Brain microvascular endothelial cell (primary cell): ENCODE results near the gene TMEM247.

Experiments
- DNase-seq: peaks from one replicate; pipeline ENCODE4 v3.0.0-alpha.2; 2020
- H3K27ac ChIP-seq: fragments of 250-450 bp; sonication (Bioruptor Pico); 2 replicates; pipeline ENCODE4 v1.5.1; 2020; ENCODE audit warnings: mild to moderate bottlenecking, moderate library complexity
- H3K27me3 ChIP-seq: fragments of 250-450 bp; sonication (Bioruptor Pico); replicated peaks from 2 replicates; pipeline ENCODE4 v1.5.1; 2020; ENCODE audit warnings: mild to moderate bottlenecking
- H3K36me3 ChIP-seq: fragments of 250-450 bp; sonication (Bioruptor Pico); replicated peaks from 2 replicates; pipeline ENCODE4 v1.5.1; 2020; ENCODE audit warnings: mild to moderate bottlenecking
- H3K4me3 ChIP-seq: 2 replicates; pipeline ENCODE4 v1.5.1; 2011; ENCODE audit warnings: low read depth, mild to moderate bottlenecking, control low read depth, low read length, moderate library complexity
- CTCF ChIP-seq: IDR thresholded peaks from 2 replicates; pipeline ENCODE4 v1.5.1; 2011; ENCODE audit warnings: low read depth, mild to moderate bottlenecking, moderate library complexity, low read length, control low read depth, inconsistent platforms; ENCODE audit errors: missing control alignments
- in situ Hi-C: cut with HindIII; loops from 2 replicates; pipeline ENCODE4 v1.10.0; 2017; ENCODE audit warnings: low sequenced_read_pairs, low pct_ligation_motif_present

The TMEM247 gene

GRCh38 chr2:46530639-46531038 lies 51.3 kb downstream of the TMEM247 start:
- no peak overlapping the region for H3K4me3 ChIP-seq
- in situ Hi-C loops, result no loop called here
- H3K36me3 ChIP-seq, result no peaks in the 10 kb centered on the region
- H3K27ac ChIP-seq, result no peak overlapping the region
- no peaks in the 10 kb centered on the region for H3K27me3 ChIP-seq
- DNase-seq, result no peak
- no peak for TF ChIP-seq CTCF

- Histone ChIP-seq H3K27me3 (no peaks in the 10 kb centered on the region), H3K27ac (no peak overlapping the region), H3K4me3 (no peak overlapping the region), H3K36me3 (no peaks in the 10 kb centered on the region)
- DNase-seq, result no peak
- TF ChIP-seq CTCF, result no peak
- in situ Hi-C loops, result no loop called here
Measured at GRCh38 chr2:46531863-46532262, 52.5 kb downstream of the TMEM247 start.
